IPS-18a (cell line): ENCODE data around the gene PET117.
"Not testable (repeated sequence)": the region's sequence is repeated elsewhere in the genome, so short reads cannot be mapped to it uniquely, and the experiment has no call there.

Source experiments
- H3K27ac ChIP-seq: one replicate; pipeline ENCODE4 v1.5.1; 2013; ENCODE audit warnings: low read length
- H3K27me3 ChIP-seq: one replicate; pipeline ENCODE4 v1.6.1; 2013; ENCODE audit warnings: mild to moderate bottlenecking, low read length; ENCODE audit not compliant: control insufficient read depth, insufficient read depth
- H3K36me3 ChIP-seq: one replicate; pipeline ENCODE4 v1.6.1; 2013; ENCODE audit warnings: low read depth, low read length; ENCODE audit not compliant: control insufficient read depth
- H3K4me1 ChIP-seq: one replicate; pipeline ENCODE4 v1.6.1; 2013; ENCODE audit warnings: low read depth, low read length; ENCODE audit not compliant: control insufficient read depth
- H3K4me3 ChIP-seq: one replicate; pipeline ENCODE4 v1.5.1; 2013; ENCODE audit warnings: low read length
- H3K9ac ChIP-seq: one replicate; pipeline ENCODE4 v1.6.1; 2013; ENCODE audit warnings: mild to moderate bottlenecking, low read length, moderate library complexity
- H3K9me3 ChIP-seq: one replicate; pipeline ENCODE4 v1.6.1; 2013; ENCODE audit warnings: low read depth, low read length; ENCODE audit not compliant: control insufficient read depth

The PET117 gene

GRCh38 chr20:18165553-18165952, 27.9 kb downstream of the PET117 start:
- no peaks in the 10 kb centered on the region for H3K9me3 ChIP-seq
- H3K9ac ChIP-seq, result no peak overlapping the region
- H3K4me1 ChIP-seq, result peaks cover 13% of the 10 kb centered on the region
- no peak overlapping the region for H3K4me3 ChIP-seq
- no peaks in the 10 kb centered on the region for H3K27me3 ChIP-seq
- H3K36me3 ChIP-seq, result peaks cover 28% of the 10 kb centered on the region
- H3K27ac ChIP-seq, result no peak overlapping the region

DNA sequence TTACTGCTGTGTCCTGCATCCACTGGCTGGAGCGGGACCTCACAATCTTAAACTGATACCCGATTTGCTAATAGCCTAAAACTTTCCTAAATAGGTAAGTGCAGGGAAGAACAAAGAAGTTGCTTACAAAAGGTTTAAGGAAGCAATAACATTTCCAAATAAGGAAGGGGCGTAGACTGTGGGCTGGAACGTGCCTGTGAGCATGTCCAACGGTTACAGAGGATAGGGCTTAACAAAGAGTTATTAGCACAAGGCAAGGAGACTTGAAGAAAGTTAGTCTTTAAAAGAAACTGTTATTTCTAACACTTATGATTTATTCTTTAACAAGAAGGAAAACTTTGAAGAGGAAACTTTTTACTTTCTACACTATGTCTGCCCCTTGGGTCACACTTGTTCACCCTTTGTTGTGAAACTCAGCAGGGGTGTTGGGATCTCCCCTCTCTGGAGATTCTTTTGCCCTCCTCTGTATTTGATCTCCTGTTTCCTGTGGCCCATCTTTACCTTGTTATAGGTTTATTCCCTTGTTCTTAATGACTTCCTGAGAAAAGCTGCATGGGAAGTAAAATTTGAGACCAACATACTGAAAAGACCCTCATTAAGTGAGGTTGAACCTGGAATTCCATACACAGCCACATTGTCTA, 28.7 kb downstream of the PET117 start:
- Histone ChIP-seq H3K4me1 (peaks cover 13% of the 10 kb centered on the region), H3K27ac (no peak overlapping the region), H3K27me3 (no peaks in the 10 kb centered on the region), H3K4me3 (peak overlapping the region; percentile 13), H3K9ac (peak overlapping the region; percentile 13), H3K9me3 (no peaks in the 10 kb centered on the region), H3K36me3 (peaks cover 27% of the 10 kb centered on the region)

GRCh38 chr20:18166950-18167349, 29.3 kb downstream of the PET117 start:
- H3K4me1 ChIP-seq, result peaks cover 13% of the 10 kb centered on the region
- peak overlapping the region; percentile 13 for H3K9ac ChIP-seq
- H3K36me3 ChIP-seq, result peaks cover 21% of the 10 kb centered on the region
- H3K4me3 ChIP-seq, result peak overlapping the region; percentile 13
- H3K9me3 ChIP-seq, result no peaks in the 10 kb centered on the region
- H3K27me3 ChIP-seq, result no peaks in the 10 kb centered on the region
- peak overlapping the region; percentile 25 for H3K27ac ChIP-seq

DNA sequence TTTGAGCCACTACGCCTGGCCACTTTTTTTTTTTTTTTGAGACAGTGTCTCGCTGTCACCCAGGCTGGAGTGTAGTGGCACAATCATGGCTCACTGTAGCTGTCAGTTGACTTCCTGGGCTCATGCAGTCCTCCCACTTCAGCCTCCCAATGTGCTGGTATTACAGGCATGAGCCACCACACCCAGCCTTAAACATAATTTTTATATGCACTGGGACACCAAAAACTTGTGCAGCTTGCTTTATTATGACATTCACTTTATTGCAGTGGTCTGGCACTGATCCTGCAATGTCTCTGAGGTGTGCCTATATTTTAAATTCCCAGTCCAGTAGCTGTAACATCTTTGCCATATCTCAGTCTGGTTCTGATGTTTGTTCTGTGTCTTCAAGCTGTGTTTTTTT, 34.7 kb downstream of the PET117 start:
- Histone ChIP-seq H3K27ac (no peak overlapping the region), H3K27me3 (no peaks in the 10 kb centered on the region), H3K36me3 (peaks cover 4% of the 10 kb centered on the region), H3K4me3 (no peak overlapping the region), H3K4me1 (no peaks in the 10 kb centered on the region), H3K9ac (no peak overlapping the region), H3K9me3 (no peaks in the 10 kb centered on the region)

- Histone ChIP-seq H3K4me3 (no peak overlapping the region), H3K36me3 (peaks cover 4% of the 10 kb centered on the region), H3K9me3 (peaks cover under 1% of the 10 kb centered on the region), H3K4me1 (no peaks in the 10 kb centered on the region), H3K27me3 (no peaks in the 10 kb centered on the region), H3K9ac (no peak overlapping the region), H3K27ac (no peak overlapping the region)
These were observed 37.4 kb downstream of the PET117 start for GRCh38 chr20:18174906-18175683.

GRCh38 chr20:18176318-18176785, 38.7 kb downstream of the PET117 start:
- H3K9me3 ChIP-seq, result peaks cover 7% of the 10 kb centered on the region
- H3K4me1 ChIP-seq, result no peaks in the 10 kb centered on the region
- no peak overlapping the region for H3K4me3 ChIP-seq
- peaks cover 4% of the 10 kb centered on the region for H3K36me3 ChIP-seq
- peak overlapping the region; percentile 43 for H3K27ac ChIP-seq
- no peak overlapping the region for H3K9ac ChIP-seq
- no peaks in the 10 kb centered on the region for H3K27me3 ChIP-seq

DNA sequence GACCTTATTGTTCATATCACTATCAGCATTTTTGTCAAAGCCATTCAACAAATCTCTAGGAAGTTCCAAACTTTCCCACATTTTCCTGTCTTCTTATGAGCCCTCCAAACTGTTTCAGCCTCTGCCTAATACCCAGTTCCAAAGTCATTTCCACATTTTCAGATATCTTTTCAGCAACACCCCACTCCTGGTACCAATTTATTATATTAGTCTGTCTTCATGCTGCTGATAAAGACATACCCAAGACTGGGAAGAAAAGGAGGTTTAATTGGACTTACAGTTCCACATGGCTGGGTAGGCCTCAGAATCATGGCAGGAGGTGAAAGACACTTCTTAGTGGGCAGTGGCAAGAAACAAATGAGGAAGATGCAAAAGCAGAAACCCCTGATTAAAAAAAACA, 42.7 kb downstream of the PET117 start:
- H3K27me3 ChIP-seq, H3K9ac ChIP-seq, H3K4me3 ChIP-seq, H3K9me3 ChIP-seq, H3K4me1 ChIP-seq, H3K27ac ChIP-seq: not testable (repeated sequence)
- H3K36me3 ChIP-seq, result peaks cover 31% of the 10 kb centered on the region

DNA sequence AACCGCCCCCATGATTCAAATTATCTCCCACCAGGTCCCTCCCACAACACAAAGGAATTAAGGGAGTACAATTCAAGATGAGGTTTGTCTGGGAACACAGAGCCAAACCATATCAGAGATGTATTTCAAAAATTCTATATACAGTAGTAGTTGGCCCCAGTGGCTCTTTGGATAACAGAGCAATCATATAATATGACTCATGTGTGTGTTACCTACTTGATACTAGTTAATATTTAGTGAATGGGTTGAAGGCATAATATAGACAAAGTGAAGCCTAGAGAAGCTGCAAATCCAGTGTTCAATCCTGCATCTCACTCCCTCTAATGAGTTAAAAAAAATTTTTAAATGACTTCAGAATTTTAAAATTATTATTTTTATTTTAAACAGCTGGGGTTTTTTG, 43.2 kb downstream of the PET117 start:
- no peak overlapping the region for H3K4me3 ChIP-seq
- H3K36me3 ChIP-seq, result peaks cover 36% of the 10 kb centered on the region
- H3K27me3 ChIP-seq, result no peaks in the 10 kb centered on the region
- peaks cover 7% of the 10 kb centered on the region for H3K9me3 ChIP-seq
- no peak overlapping the region for H3K27ac ChIP-seq
- H3K9ac ChIP-seq, result no peak overlapping the region
- no peaks in the 10 kb centered on the region for H3K4me1 ChIP-seq

DNA sequence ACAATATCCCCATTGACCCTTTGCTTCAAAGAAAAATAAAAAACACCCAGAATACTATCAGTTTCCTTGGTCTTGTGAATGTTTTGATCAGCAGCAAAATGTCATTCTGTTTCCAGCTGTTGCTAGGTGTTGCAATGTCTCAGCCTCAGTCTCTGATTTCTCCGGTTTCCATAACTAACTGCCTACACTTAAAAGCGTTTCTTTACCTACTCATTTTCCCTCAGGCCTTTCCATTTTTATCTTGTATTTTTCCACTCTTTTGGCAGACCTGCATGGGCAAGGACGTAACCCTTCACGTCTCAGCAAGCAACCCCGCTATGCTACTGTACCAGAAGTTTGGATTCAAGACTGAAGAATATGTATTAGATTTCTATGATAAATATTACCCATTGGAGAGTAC, 49.4 kb downstream of the PET117 start:
- Histone ChIP-seq H3K9me3 (no peaks in the 10 kb centered on the region), H3K4me1 (no peaks in the 10 kb centered on the region), H3K27ac (no peak overlapping the region), H3K4me3 (no peak overlapping the region), H3K27me3 (no peaks in the 10 kb centered on the region), H3K9ac (no peak overlapping the region), H3K36me3 (peaks cover 50% of the 10 kb centered on the region)

DNA sequence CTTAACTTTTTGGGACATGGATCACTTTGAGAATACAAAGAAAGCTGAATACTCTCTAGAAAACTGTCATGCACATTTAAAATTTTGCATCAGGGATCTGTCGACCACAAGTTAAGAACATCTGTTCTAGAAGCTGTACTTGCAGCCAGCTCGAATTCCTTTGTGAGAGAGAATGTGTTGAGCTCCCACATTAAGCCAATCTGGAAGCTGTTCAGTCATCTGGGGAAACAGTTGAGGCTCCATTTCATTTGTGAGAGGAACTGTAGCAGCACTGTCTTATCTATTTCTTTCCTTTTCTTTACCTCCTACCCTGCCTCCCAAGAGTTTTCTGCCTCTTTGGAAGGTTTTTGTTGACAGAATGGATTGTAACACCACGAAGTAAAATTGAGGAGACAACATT, 50.8 kb downstream of the PET117 start:
- no peaks in the 10 kb centered on the region for H3K4me1 ChIP-seq
- no peaks in the 10 kb centered on the region for H3K9me3 ChIP-seq
- H3K4me3 ChIP-seq, result no peak overlapping the region
- H3K27me3 ChIP-seq, result no peaks in the 10 kb centered on the region
- H3K36me3 ChIP-seq, result peaks cover 38% of the 10 kb centered on the region
- no peak overlapping the region for H3K9ac ChIP-seq
- no peak overlapping the region for H3K27ac ChIP-seq

GRCh38 chr20:18190338-18191233, 52.9 kb downstream of the PET117 start:
- no peaks in the 10 kb centered on the region for H3K27me3 ChIP-seq
- H3K27ac ChIP-seq, result no peak overlapping the region
- H3K9ac ChIP-seq, result no peak overlapping the region
- no peaks in the 10 kb centered on the region for H3K9me3 ChIP-seq
- H3K4me3 ChIP-seq, result no peak overlapping the region
- H3K4me1 ChIP-seq, result no peaks in the 10 kb centered on the region
- H3K36me3 ChIP-seq, result peaks cover 23% of the 10 kb centered on the region
